GM18511 (cell line): ENCODE data around the gene NFKBIB.
A peak's percentile ranks its signal among the peaks of the same experiment; 100 is the strongest.
"Not testable (repeated sequence)": the region's sequence is repeated elsewhere in the genome, so short reads cannot be mapped to it uniquely, and the experiment has no call there.

Experiments used
- ATAC-seq: cut with Tn5 transposase; IDR thresholded peaks from one replicate; pipeline ENCODE4 v1.9.1; 2021; ENCODE audit warnings: mild to moderate bottlenecking, moderate library complexity; ENCODE audit not compliant: unreplicated experiment

The NFKBIB gene

GRCh38 chr19:38899447-38900201 lies at the start of gene NFKBIB, which contains the start of gene SIRT2:
NFKBIB (plus strand) TSS chr19:38899969; CDS start chr19:38900033, 64 bp downstream.
SIRT2 (minus strand) TSS chr19:38899618; CDS start chr19:38899521, 97 bp downstream.
- peak; percentile 93 for ATAC-seq

- peak; percentile 72 for ATAC-seq
Measured at GRCh38 chr19:38850436-38850975, 49.3 kb upstream of the NFKBIB start.

GRCh38 chr19:38850976-38851621 lies 48.7 kb upstream of the NFKBIB start:
- ATAC-seq: no peak

- ATAC-seq: peak; percentile 20
Measured at GRCh38 chr19:38851622-38852230, 48.0 kb upstream of the NFKBIB start.

- no peak for ATAC-seq
Measured at GRCh38 chr19:38852231-38853044, 47.3 kb upstream of the NFKBIB start.

GRCh38 chr19:38853214-38853613 lies 46.6 kb upstream of the NFKBIB start:
- ATAC-seq: no peak

GRCh38 chr19:38854961-38855360 lies 44.8 kb upstream of the NFKBIB start:
- ATAC-seq: not testable (repeated sequence)

- ATAC-seq: not testable (repeated sequence)
Measured at GRCh38 chr19:38855751-38856150, 44.0 kb upstream of the NFKBIB start.

- ATAC-seq: no peak
Measured at GRCh38 chr19:38856813-38857212, 43.0 kb upstream of the NFKBIB start.

GRCh38 chr19:38859631-38860204 lies 40.1 kb upstream of the NFKBIB start:
- ATAC-seq: not testable (repeated sequence)

GRCh38 chr19:38861368-38861767 lies 38.4 kb upstream of the NFKBIB start:
- ATAC-seq: no peak

- ATAC-seq: no peak
Measured at GRCh38 chr19:38862321-38863059, 37.3 kb upstream of the NFKBIB start.

GRCh38 chr19:38867171-38867780 lies 32.5 kb upstream of the NFKBIB start:
- ATAC-seq: no peak

- no peak for ATAC-seq
Measured at GRCh38 chr19:38868551-38868950, 31.2 kb upstream of the NFKBIB start.

- ATAC-seq: no peak
Measured at GRCh38 chr19:38869160-38869835, 30.5 kb upstream of the NFKBIB start.

- ATAC-seq: peak; percentile 72
Measured at GRCh38 chr19:38869836-38870607, 29.7 kb upstream of the NFKBIB start.

- ATAC-seq: no peak
Measured at GRCh38 chr19:38870612-38871011, 29.2 kb upstream of the NFKBIB start.

- ATAC-seq: not testable (repeated sequence)
Measured at GRCh38 chr19:38873400-38873799, 26.4 kb upstream of the NFKBIB start.
